Measurements from ENCODE around the gene IFNGR2. TPM values are rescaled to one million over a fixed set of nuclear protein-coding genes. Genes with fewer than 3 reads are reported as not detected.
"Not testable (repeated sequence)": the region's sequence is repeated elsewhere in the genome, so short reads cannot be mapped to it uniquely, and the experiment has no call there.

IFNGR2 gene
- total and polyA plus RNA-seq, 9 donors: 39.6 to 125 (median 46.7) TPM

- H3K4me1 ChIP-seq (ENCODE audit: insufficient read depth): peaks cover 3% of the 10 kb centered on the region
- DNase-seq: no peak
- H3K27me3 ChIP-seq: no peaks in the 10 kb centered on the region
- intact Hi-C loops (cut with DNase I): loop anchor here in 3 of 4 donors (10.0 kb wide), 3 partner anchors 118 to 498 kb away; partner anchors contain the start of gene IFNAR1 (in 1 of the 3)
- no peak overlapping the region for H3K27ac ChIP-seq
- 84 to 91% (median 91%) methylated on average over 5 of the region's 5 CpGs for WGBS, 3 donors
- no peak overlapping the region for H3K4me3 ChIP-seq
- no peaks in the 10 kb centered on the region for H3K36me3 ChIP-seq
- TF ChIP-seq EP300 (IDR thresholded peaks at IDR 0.05) (no peak), CTCF (IDR thresholded peaks at IDR 0.05) (no peak), POLR2A (IDR thresholded peaks at IDR 0.05) (no peak)
- no peaks in the 10 kb centered on the region for H3K9me3 ChIP-seq
These were observed 40.0 kb downstream of the IFNGR2 start for GRCh38 chr21:33443194-33443593.

GRCh38 chr21:33444499-33444898 lies 41.3 kb downstream of the IFNGR2 start:
- Histone ChIP-seq H3K4me1 (ENCODE audit: insufficient read depth) (peaks cover 3% of the 10 kb centered on the region), H3K9me3 (no peaks in the 10 kb centered on the region), H3K27ac (no peak overlapping the region), H3K27me3 (no peaks in the 10 kb centered on the region), H3K36me3 (no peaks in the 10 kb centered on the region), H3K4me3 (no peak overlapping the region)
- TF ChIP-seq CTCF (IDR thresholded peaks at IDR 0.05) (no peak), POLR2A (IDR thresholded peaks at IDR 0.05) (no peak), EP300 (IDR thresholded peaks at IDR 0.05) (no peak)
- WGBS, 3 donors: 18 to 61% (median 48%) methylated on average over 2 of the region's 2 CpGs
- DNase-seq: no peak
- intact Hi-C loops (cut with DNase I): loop anchor here in 3 of 4 donors (2.0 to 10.0 kb wide), 4 partner anchors 120 to 500 kb away; partner anchors contain the start of gene IFNAR1 (in 1 of the 3)

- DNase-seq: not testable (repeated sequence)
These were observed 43.4 kb downstream of the IFNGR2 start for GRCh38 chr21:33446620-33447019.

GRCh38 chr21:33449616-33450015 lies 46.4 kb downstream of the IFNGR2 start:
- peaks cover 2% of the 10 kb centered on the region for H3K4me1 ChIP-seq (ENCODE audit: insufficient read depth)
- no peak overlapping the region for H3K27ac ChIP-seq
- no peaks in the 10 kb centered on the region for H3K27me3 ChIP-seq
- no peak for DNase-seq
- WGBS, 3 donors: 88 to 91% (median 90%) methylated on average over 4 of the region's 4 CpGs
- no peak for TF ChIP-seq POLR2A (IDR thresholded peaks at IDR 0.05)
- TF ChIP-seq CTCF (IDR thresholded peaks at IDR 0.05): no peak
- TF ChIP-seq EP300 (IDR thresholded peaks at IDR 0.05): no peak
- no peak overlapping the region for H3K4me3 ChIP-seq
- no peaks in the 10 kb centered on the region for H3K36me3 ChIP-seq
- intact Hi-C loops (cut with DNase I): loop anchor here (5.0 to 10.0 kb wide), 5 partner anchors 125 to 515 kb away; partner anchors contain the start of gene IFNAR1 (in 1 of the 4)
- H3K9me3 ChIP-seq: no peaks in the 10 kb centered on the region

More at GRCh38 chr21:33446620-33447019, 43.4 kb downstream of the IFNGR2 start:
- H3K27me3 ChIP-seq; H3K9me3 ChIP-seq; H3K4me1 ChIP-seq (ENCODE audit: insufficient read depth); H3K4me3 ChIP-seq; H3K27ac ChIP-seq; H3K36me3 ChIP-seq: not testable (repeated sequence)
- intact Hi-C loops (cut with DNase I): loop anchor here (5.0 to 10.0 kb wide), 4 partner anchors 122 to 502 kb away; partner anchors contain the start of gene IFNAR1 (in 1 of the 4)
- WGBS, 3 donors: 93 to 98% (median 95%) methylated on average over 6 of the region's 6 CpGs

GRCh38 chr21:33451634-33452071 lies 48.4 kb downstream of the IFNGR2 start:
- Histone ChIP-seq H3K27ac (no peak overlapping the region), H3K27me3 (no peaks in the 10 kb centered on the region), H3K4me1 (ENCODE audit: insufficient read depth) (no peaks in the 10 kb centered on the region), H3K4me3 (no peak overlapping the region), H3K9me3 (no peaks in the 10 kb centered on the region), H3K36me3 (no peaks in the 10 kb centered on the region)
- DNase-seq: no peak
- TF ChIP-seq POLR2A (IDR thresholded peaks at IDR 0.05) (no peak), CTCF (IDR thresholded peaks at IDR 0.05) (no peak), EP300 (IDR thresholded peaks at IDR 0.05) (no peak)
- intact Hi-C loops (cut with DNase I): loop anchor here in 1 of 4 donors (10.0 kb wide), 1 partner anchor 517 kb away; no protein-coding TSS in a partner anchor
- WGBS, 3 donors: 91 to 96% (median 93%) methylated on average over 1 of the region's 1 CpG

Data from ovary (tissue), 9 donors.